ENCODE data around the gene TULP1. TPM values are rescaled to one million over a fixed set of nuclear protein-coding genes. Genes with fewer than 3 reads are reported as not detected.

The TULP1 gene
- total RNA-seq, 1 experiment from 2014 or later = not detected

DNA sequence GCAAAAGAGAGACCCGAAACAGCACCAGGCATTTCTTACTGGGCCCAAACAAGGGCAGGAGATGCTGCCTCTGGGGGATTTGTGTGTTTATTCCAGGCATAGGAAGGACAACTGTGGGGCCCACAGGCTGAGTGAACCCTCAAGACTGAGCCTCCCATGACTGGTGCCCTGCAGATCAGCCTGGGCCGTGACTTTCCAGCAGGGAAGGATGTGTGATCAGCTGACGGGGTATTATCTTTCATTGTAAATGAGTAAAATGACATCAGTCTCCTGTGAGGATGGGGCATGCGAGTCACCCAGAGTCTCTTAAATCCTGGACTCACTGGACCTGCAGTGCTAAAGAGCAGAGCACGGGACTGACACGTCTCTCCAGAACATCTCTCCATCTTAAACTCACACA is 11.9 kb downstream of the TULP1 start:
- Histone ChIP-seq H3K36me3 (ENCODE audit: control insufficient read depth in 1 of 2, insufficient read depth in 2 of 2, low read length in 2 of 2) (no peaks in the 10 kb centered on the region), H3K9me2 (ENCODE audit: insufficient read depth) (no peaks in the 10 kb centered on the region), H3K4me2 (ENCODE audit: low read length) (no peak overlapping the region), H3K27me3 (ENCODE audit: insufficient read depth, low read length) (no peaks in the 10 kb centered on the region), H3K79me2 (ENCODE audit: insufficient read depth, low read length) (peaks cover 7% of the 10 kb centered on the region; the same call in 1 of the 2 replicates), H3K9ac (ENCODE audit: low read length) (no peak overlapping the region), H3K9me3 (ENCODE audit: control insufficient read depth in 1 of 2, insufficient read depth in 1 of 2, low read depth in 1 of 2, low read length in 2 of 2) (no peaks in the 10 kb centered on the region), H3K27ac (ENCODE audit: low read depth, low read length) (no peak overlapping the region), H3K4me1 (ENCODE audit: control insufficient read depth in 1 of 2, insufficient read depth in 2 of 2, low read length in 2 of 2) (peaks cover 11 to 29% of the 10 kb centered on the region in 2 experiments), H4K20me1 (ENCODE audit: insufficient read depth) (no peaks in the 10 kb centered on the region), H2AFZ (ENCODE audit: low read depth, low read length, poor library complexity, severe bottlenecking) (no peak overlapping the region), H3K4me3 (replicated peaks in 1 of 2; ENCODE audit: low read depth in 1 of 2, low read length in 2 of 2) (no peak overlapping the region)
- CTCF ChIA-PET = no interaction called here
- BruUV-seq (replicated peaks) = no TSS peak
- ATAC-seq = no peak
- intact Hi-C loops (cut with micrococcal nuclease) = no loop called here
- POLR2A ChIA-PET = no interaction called here
- TF ChIP-seq, protein P1, sequence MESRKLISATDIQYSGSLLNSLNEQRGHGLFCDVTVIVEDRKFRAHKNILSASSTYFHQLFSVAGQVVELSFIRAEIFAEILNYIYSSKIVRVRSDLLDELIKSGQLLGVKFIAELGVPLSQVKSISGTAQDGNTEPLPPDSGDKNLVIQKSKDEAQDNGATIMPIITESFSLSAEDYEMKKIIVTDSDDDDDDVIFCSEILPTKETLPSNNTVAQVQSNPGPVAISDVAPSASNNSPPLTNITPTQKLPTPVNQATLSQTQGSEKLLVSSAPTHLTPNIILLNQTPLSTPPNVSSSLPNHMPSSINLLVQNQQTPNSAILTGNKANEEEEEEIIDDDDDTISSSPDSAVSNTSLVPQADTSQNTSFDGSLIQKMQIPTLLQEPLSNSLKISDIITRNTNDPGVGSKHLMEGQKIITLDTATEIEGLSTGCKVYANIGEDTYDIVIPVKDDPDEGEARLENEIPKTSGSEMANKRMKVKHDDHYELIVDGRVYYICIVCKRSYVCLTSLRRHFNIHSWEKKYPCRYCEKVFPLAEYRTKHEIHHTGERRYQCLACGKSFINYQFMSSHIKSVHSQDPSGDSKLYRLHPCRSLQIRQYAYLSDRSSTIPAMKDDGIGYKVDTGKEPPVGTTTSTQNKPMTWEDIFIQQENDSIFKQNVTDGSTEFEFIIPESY (IDR thresholded peaks at IDR 0.05; ENCODE audit: extremely low read depth, insufficient replicate concordance, low read length) = no peak
- TF ChIP-seq EZH2 (IDR thresholded peaks at IDR 0.05) (no peak), TCF7L2 (IDR thresholded peaks at IDR 0.05; ENCODE audit: borderline replicate concordance, extremely low read depth, insufficient read depth, insufficient read length) (no peak), YY1 (IDR thresholded peaks at IDR 0.05; ENCODE audit: extremely low read depth, insufficient replicate concordance, low read depth, low read length) (no peak), EGR1 (IDR thresholded peaks at IDR 0.05; ENCODE audit: low read depth) (no peak), JUND (IDR thresholded peaks at IDR 0.05) (no peak), RAD21 (IDR thresholded peaks at IDR 0.05; ENCODE audit: low read depth) (no peak), POLR2A (IDR thresholded peaks at IDR 0.05; ENCODE audit: borderline replicate concordance, extremely low read depth, insufficient read depth, insufficient read length) (no peak), SP1 (IDR thresholded peaks at IDR 0.05; ENCODE audit: low read depth) (no peak)
- TF ChIP-seq, protein P2, sequence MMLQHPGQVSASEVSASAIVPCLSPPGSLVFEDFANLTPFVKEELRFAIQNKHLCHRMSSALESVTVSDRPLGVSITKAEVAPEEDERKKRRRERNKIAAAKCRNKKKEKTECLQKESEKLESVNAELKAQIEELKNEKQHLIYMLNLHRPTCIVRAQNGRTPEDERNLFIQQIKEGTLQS (IDR thresholded peaks at IDR 0.05) = no peak
- TF ChIP-seq, protein P3, sequence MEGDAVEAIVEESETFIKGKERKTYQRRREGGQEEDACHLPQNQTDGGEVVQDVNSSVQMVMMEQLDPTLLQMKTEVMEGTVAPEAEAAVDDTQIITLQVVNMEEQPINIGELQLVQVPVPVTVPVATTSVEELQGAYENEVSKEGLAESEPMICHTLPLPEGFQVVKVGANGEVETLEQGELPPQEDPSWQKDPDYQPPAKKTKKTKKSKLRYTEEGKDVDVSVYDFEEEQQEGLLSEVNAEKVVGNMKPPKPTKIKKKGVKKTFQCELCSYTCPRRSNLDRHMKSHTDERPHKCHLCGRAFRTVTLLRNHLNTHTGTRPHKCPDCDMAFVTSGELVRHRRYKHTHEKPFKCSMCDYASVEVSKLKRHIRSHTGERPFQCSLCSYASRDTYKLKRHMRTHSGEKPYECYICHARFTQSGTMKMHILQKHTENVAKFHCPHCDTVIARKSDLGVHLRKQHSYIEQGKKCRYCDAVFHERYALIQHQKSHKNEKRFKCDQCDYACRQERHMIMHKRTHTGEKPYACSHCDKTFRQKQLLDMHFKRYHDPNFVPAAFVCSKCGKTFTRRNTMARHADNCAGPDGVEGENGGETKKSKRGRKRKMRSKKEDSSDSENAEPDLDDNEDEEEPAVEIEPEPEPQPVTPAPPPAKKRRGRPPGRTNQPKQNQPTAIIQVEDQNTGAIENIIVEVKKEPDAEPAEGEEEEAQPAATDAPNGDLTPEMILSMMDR (IDR thresholded peaks at IDR 0.05 in 2 of 3, conservative IDR thresholded peaks at IDR 0.05 in 1 of 3; ENCODE audit: borderline replicate concordance in 1 of 3, insufficient read depth in 1 of 3, low read depth in 2 of 3, low read length in 2 of 3) = no peak
- DNase-seq (ENCODE audit: low read depth, low spot score) = no peak
- RAD21 ChIA-PET (ENCODE audit: low non-redundant PET in 1 of 2, low total read pairs in 2 of 2, uncharacterized antibody in 2 of 2, unreplicated experiment in 2 of 2) = no interaction called here

Data from HCT116 (cell line).